ENCODE data around the gene NT5C.

NT5C gene

DNA sequence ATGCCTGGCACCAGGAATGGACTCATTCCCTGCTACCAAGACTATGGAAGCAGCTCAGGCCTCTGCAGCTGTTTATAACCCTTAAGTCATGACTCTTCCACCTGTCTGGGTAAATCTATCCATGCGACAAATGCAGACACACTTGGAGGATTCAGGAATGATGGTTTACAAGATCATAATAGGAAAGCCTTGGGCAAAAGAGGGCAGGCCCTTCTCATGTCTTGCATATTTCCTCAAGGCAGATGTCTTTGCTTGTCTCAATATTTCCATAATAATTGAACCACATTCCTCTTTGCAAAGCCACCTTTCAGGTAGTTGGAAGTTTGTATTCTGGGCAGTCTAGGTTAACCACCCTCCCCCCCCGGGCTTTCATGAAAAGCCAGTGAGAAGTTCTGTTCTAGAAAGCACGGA is 23.7 kb upstream of the NT5C start:
- Histone ChIP-seq H3K36me3 (replicated peaks; ENCODE audit: insufficient read depth, low read length) (no peaks in the 10 kb centered on the region), H3K79me2 (ENCODE audit: low read length) (peaks cover 38% of the 10 kb centered on the region), H3K9me3 (replicated peaks; ENCODE audit: insufficient read depth, low read length) (no peaks in the 10 kb centered on the region), H3K9me2 (replicated peaks; ENCODE audit: insufficient read depth, low read length) (no peaks in the 10 kb centered on the region), H3K9ac (ENCODE audit: low read length) (no peak overlapping the region), H3K4me2 (ENCODE audit: low read depth, low read length) (peak overlapping the region; percentile 57; the same call in 1 of the 2 replicates), H3K4me3 (ENCODE audit: low read length) (no peak overlapping the region), H3K27me3 (replicated peaks; ENCODE audit: insufficient read depth, low read length) (no peaks in the 10 kb centered on the region), H2AFZ (ENCODE audit: low read length) (peak overlapping the region; percentile 31), H3F3A (ENCODE audit: insufficient read depth, low read length) (peaks cover 7% of the 10 kb centered on the region; the same call in 1 of the 2 replicates), H3K27ac (ENCODE audit: low read length) (peak overlapping the region; percentile 36; the same call in 1 of the 2 replicates), H3K4me1 (ENCODE audit: low read length) (peaks cover 15% of the 10 kb centered on the region), H4K20me1 (ENCODE audit: insufficient read depth, low read length) (no peaks in the 10 kb centered on the region)
- TF ChIP-seq CTCF (IDR thresholded peaks at IDR 0.05; ENCODE audit: low read length): no peak
- TF ChIP-seq EZH2phosphoT487 (IDR thresholded peaks at IDR 0.05; ENCODE audit: low read length): no peak
- TF ChIP-seq EZH2 (optimal IDR thresholded peaks at IDR 0.05; ENCODE audit: low read depth, low read length): no peak
- no peak for DNase-seq

DNA sequence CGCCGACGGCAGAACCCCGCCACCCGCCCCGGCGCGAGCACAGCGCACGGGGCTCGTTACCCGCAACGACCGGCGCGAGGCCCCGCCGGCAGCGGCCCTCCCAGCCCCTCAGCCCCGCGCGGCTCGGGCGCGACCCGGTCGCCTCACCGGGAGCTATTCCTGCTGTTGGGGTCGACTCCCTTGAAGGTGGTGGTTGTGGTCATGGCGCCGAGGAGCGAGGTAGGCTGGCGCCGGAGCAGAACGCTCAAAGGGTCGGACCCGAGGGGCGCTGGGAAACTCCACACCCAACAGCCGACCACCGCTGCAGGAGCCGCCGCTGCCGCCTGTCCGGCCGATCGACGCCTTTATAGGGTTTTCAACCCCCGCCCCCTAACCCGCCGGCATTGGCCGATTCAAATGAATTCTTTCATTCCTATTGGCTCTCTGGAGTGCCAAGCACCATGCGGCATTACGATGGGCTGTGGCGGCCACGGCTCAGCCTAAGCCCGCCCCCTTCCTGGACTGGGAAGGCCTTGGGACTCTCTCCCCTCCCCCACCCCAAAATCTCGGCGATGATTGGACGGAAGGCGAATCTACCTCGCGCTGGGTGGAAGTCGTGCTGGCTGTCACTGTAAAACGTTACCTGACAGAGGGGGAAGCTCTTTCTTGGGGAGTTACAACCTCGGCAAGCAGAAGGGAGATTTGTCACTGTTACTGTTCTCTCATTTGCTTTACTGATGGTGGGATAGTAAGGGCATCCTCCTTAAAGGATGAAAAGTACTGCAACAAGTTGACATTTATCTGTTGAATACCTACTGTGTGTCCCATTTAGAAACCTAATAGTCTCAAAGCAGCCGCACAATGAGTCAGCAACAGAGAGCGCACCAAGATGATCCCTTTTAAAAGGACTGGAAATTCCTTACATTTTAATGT is 22.9 kb upstream of the NT5C start, which contains the start of gene JPT1:
TSS of gene JPT1 (minus strand) at position 318 of the 912 bp plus-strand sequence. CDS start at position 203, 115 bp downstream.
- Histone ChIP-seq H3K4me2 (ENCODE audit: low read depth, low read length) (peak within 1 kb of the TSS; percentile 75), H3K9me2 (replicated peaks; ENCODE audit: insufficient read depth, low read length) (no peaks in the 10 kb centered on the region), H3K79me2 (ENCODE audit: low read length) (peaks cover 45% of the 10 kb centered on the region), H2AFZ (ENCODE audit: low read length) (peak within 1 kb of the TSS; percentile 55), H3K36me3 (replicated peaks; ENCODE audit: insufficient read depth, low read length) (no peaks in the 10 kb centered on the region), H3K27me3 (replicated peaks; ENCODE audit: insufficient read depth, low read length) (no peaks in the 10 kb centered on the region), H3K9me3 (replicated peaks; ENCODE audit: insufficient read depth, low read length) (no peaks in the 10 kb centered on the region), H3F3A (ENCODE audit: insufficient read depth, low read length) (peaks cover 3% of the 10 kb centered on the region; the same call in 1 of the 2 replicates), H3K27ac (ENCODE audit: low read length) (peak within 1 kb of the TSS; percentile 36; the same call in 1 of the 2 replicates), H3K4me3 (ENCODE audit: low read length) (peak within 1 kb of the TSS; percentile 82), H3K4me1 (ENCODE audit: low read length) (peaks cover 15% of the 10 kb centered on the region), H3K9ac (ENCODE audit: low read length) (peak within 1 kb of the TSS; percentile 64), H4K20me1 (ENCODE audit: insufficient read depth, low read length) (no peaks in the 10 kb centered on the region)
- peak; percentile 99 for DNase-seq
- TF ChIP-seq CTCF (IDR thresholded peaks at IDR 0.05; ENCODE audit: low read length): no peak
- no peak for TF ChIP-seq EZH2phosphoT487 (IDR thresholded peaks at IDR 0.05; ENCODE audit: low read length)
- TF ChIP-seq EZH2 (optimal IDR thresholded peaks at IDR 0.05; ENCODE audit: low read depth, low read length): no peak

GRCh38 chr17:75153780-75154194 is 22.2 kb upstream of the NT5C start:
- H2AFZ ChIP-seq (ENCODE audit: low read length): peak overlapping the region; percentile 55
- no peaks in the 10 kb centered on the region for H3F3A ChIP-seq (ENCODE audit: insufficient read depth, low read length)
- no peaks in the 10 kb centered on the region for H3K9me3 ChIP-seq (replicated peaks; ENCODE audit: insufficient read depth, low read length)
- no peak for DNase-seq
- peaks cover 15% of the 10 kb centered on the region for H3K4me1 ChIP-seq (ENCODE audit: low read length)
- H3K9ac ChIP-seq (ENCODE audit: low read length): peak overlapping the region; percentile 64
- TF ChIP-seq EZH2 (optimal IDR thresholded peaks at IDR 0.05; ENCODE audit: low read depth, low read length): no peak
- H3K79me2 ChIP-seq (ENCODE audit: low read length): peaks cover 51% of the 10 kb centered on the region
- no peaks in the 10 kb centered on the region for H3K36me3 ChIP-seq (replicated peaks; ENCODE audit: insufficient read depth, low read length)
- no peaks in the 10 kb centered on the region for H3K9me2 ChIP-seq (replicated peaks; ENCODE audit: insufficient read depth, low read length)
- H3K4me2 ChIP-seq (ENCODE audit: low read depth, low read length): peak overlapping the region; percentile 75
- H3K27ac ChIP-seq (ENCODE audit: low read length): no peak overlapping the region
- no peaks in the 10 kb centered on the region for H4K20me1 ChIP-seq (ENCODE audit: insufficient read depth, low read length)
- H3K27me3 ChIP-seq (replicated peaks; ENCODE audit: insufficient read depth, low read length): no peaks in the 10 kb centered on the region
- H3K4me3 ChIP-seq (ENCODE audit: low read length): peak overlapping the region; percentile 82

Measured in MM.1S (cell line).